Measurements from ENCODE around the gene NLRX1. TPM values are rescaled to one million over a fixed set of nuclear protein-coding genes. Genes with fewer than 3 reads are reported as not detected.
A peak's percentile ranks its signal among the peaks of the same experiment; 100 is the strongest.

Gene NLRX1
- total RNA-seq, 1 experiment from 2014 or later, result 6.7 TPM

- CTCF ChIA-PET, result interaction anchor here (1.0 kb wide), 1 partner anchor 19 kb away, joined by 7 read pairs; the partner anchor contains the start of gene DPAGT1
- Mint-ChIP-seq H3K27ac (ENCODE audit: unreplicated experiment) (peak within 1 kb of the TSS; percentile 89), H3K4me1 (ENCODE audit: low read depth, unreplicated experiment) (peaks cover 24% of the 10 kb centered on the region), H3K4me3 (ENCODE audit: low read depth, unreplicated experiment) (peak within 1 kb of the TSS; percentile 93), H3K36me3 (ENCODE audit: insufficient read depth, unreplicated experiment) (peaks cover 38% of the 10 kb centered on the region), H3K27me3 (ENCODE audit: unreplicated experiment) (no peaks in the 10 kb centered on the region), H3K9me3 (ENCODE audit: low read depth, unreplicated experiment) (no peaks in the 10 kb centered on the region)
- TF ChIP-seq, protein P1, sequence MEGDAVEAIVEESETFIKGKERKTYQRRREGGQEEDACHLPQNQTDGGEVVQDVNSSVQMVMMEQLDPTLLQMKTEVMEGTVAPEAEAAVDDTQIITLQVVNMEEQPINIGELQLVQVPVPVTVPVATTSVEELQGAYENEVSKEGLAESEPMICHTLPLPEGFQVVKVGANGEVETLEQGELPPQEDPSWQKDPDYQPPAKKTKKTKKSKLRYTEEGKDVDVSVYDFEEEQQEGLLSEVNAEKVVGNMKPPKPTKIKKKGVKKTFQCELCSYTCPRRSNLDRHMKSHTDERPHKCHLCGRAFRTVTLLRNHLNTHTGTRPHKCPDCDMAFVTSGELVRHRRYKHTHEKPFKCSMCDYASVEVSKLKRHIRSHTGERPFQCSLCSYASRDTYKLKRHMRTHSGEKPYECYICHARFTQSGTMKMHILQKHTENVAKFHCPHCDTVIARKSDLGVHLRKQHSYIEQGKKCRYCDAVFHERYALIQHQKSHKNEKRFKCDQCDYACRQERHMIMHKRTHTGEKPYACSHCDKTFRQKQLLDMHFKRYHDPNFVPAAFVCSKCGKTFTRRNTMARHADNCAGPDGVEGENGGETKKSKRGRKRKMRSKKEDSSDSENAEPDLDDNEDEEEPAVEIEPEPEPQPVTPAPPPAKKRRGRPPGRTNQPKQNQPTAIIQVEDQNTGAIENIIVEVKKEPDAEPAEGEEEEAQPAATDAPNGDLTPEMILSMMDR (IDR thresholded peaks at IDR 0.05; ENCODE audit: unreplicated experiment), result no peak
- intact Hi-C loops (cut with micrococcal nuclease; ENCODE audit: unreplicated experiment), result no loop called here
- peak; percentile 96 for DNase-seq
- BruUV-seq (replicated peaks), result no TSS peak
These were observed 47.3 kb upstream of the NLRX1 start, which contains the start of gene HINFP for GRCh38 chr11:119121008-119121810. HINFP (plus strand) TSS chr11:119121580; CDS start chr11:119126945, 5,365 bp downstream.

GRCh38 chr11:119121811-119122124 is 46.8 kb upstream of the NLRX1 start:
- TSS peak; percentile 82 for BruUV-seq (replicated peaks)
- TF ChIP-seq, protein P1 (IDR thresholded peaks at IDR 0.05; ENCODE audit: unreplicated experiment), result no peak
- intact Hi-C loops (cut with micrococcal nuclease; ENCODE audit: unreplicated experiment), result no loop called here
- H3K27me3 Mint-ChIP-seq (ENCODE audit: unreplicated experiment), result no peaks in the 10 kb centered on the region
- peaks cover 40% of the 10 kb centered on the region for H3K36me3 Mint-ChIP-seq (ENCODE audit: insufficient read depth, unreplicated experiment)
- DNase-seq, result no peak
- H3K4me1 Mint-ChIP-seq (ENCODE audit: low read depth, unreplicated experiment), result peaks cover 27% of the 10 kb centered on the region
- H3K27ac Mint-ChIP-seq (ENCODE audit: unreplicated experiment), result peak overlapping the region; percentile 89
- H3K9me3 Mint-ChIP-seq (ENCODE audit: low read depth, unreplicated experiment), result no peaks in the 10 kb centered on the region
- CTCF ChIA-PET, result interaction anchor here (1.0 kb wide), 1 partner anchor 20 kb away, joined by 7 read pairs; the partner anchor contains the start of gene DPAGT1
- peak overlapping the region; percentile 93 for H3K4me3 Mint-ChIP-seq (ENCODE audit: low read depth, unreplicated experiment)

- CTCF ChIA-PET, result no interaction called here
- Mint-ChIP-seq H3K27me3 (ENCODE audit: unreplicated experiment) (no peaks in the 10 kb centered on the region), H3K4me3 (ENCODE audit: low read depth, unreplicated experiment) (no peak overlapping the region), H3K27ac (ENCODE audit: unreplicated experiment) (no peak overlapping the region), H3K36me3 (ENCODE audit: insufficient read depth, unreplicated experiment) (peaks cover 40% of the 10 kb centered on the region), H3K9me3 (ENCODE audit: low read depth, unreplicated experiment) (no peaks in the 10 kb centered on the region), H3K4me1 (ENCODE audit: low read depth, unreplicated experiment) (peaks cover 23% of the 10 kb centered on the region)
- TF ChIP-seq, protein P1 (IDR thresholded peaks at IDR 0.05; ENCODE audit: unreplicated experiment), result no peak
- no TSS peak for BruUV-seq (replicated peaks)
- DNase-seq, result no peak
- intact Hi-C loops (cut with micrococcal nuclease; ENCODE audit: unreplicated experiment), result no loop called here
These were observed 42.7 kb upstream of the NLRX1 start for GRCh38 chr11:119125821-119126220.

- H3K36me3 Mint-ChIP-seq (ENCODE audit: insufficient read depth, unreplicated experiment), result peaks cover 34% of the 10 kb centered on the region
- BruUV-seq (replicated peaks), result no TSS peak
- CTCF ChIA-PET, result interaction anchor here (0.6 kb wide), 1 partner anchor 104 kb away, joined by 5 read pairs; no protein-coding TSS in a partner anchor
These were observed 41.8 kb upstream of the NLRX1 start for GRCh38 chr11:119126675-119127268.

More at GRCh38 chr11:119126675-119127268, 41.8 kb upstream of the NLRX1 start:
- TF ChIP-seq, protein P1 (IDR thresholded peaks at IDR 0.05; ENCODE audit: unreplicated experiment), result no peak
- no peak for DNase-seq
- no peak overlapping the region for H3K27ac Mint-ChIP-seq (ENCODE audit: unreplicated experiment)
- no peaks in the 10 kb centered on the region for H3K9me3 Mint-ChIP-seq (ENCODE audit: low read depth, unreplicated experiment)
- H3K4me1 Mint-ChIP-seq (ENCODE audit: low read depth, unreplicated experiment), result peaks cover 21% of the 10 kb centered on the region
- no peaks in the 10 kb centered on the region for H3K27me3 Mint-ChIP-seq (ENCODE audit: unreplicated experiment)
- intact Hi-C loops (cut with micrococcal nuclease; ENCODE audit: unreplicated experiment), result no loop called here
- H3K4me3 Mint-ChIP-seq (ENCODE audit: low read depth, unreplicated experiment), result no peak overlapping the region

Data from Calu3 (cell line).